Keratinocyte (primary cell): ENCODE results near the gene MTMR3.

Experiments used
- CTCF ChIP-seq, 3 experiments: IDR thresholded peaks in 1 of 3; conservative IDR thresholded peaks in 1 of 3; optimal IDR thresholded peaks in 1 of 3; 2 replicates in 2 of 3; 3 replicates in 1 of 3; pipeline versions ENCODE3 to v1.5.1; 2011; ENCODE audit warnings: low read length in 3 of 3, mild to moderate bottlenecking in 3 of 3, moderate library complexity in 2 of 3, control low read depth in 1 of 3, inconsistent platforms in 1 of 3; ENCODE audit not compliant: insufficient read depth in 2 of 3; ENCODE audit errors: extremely low read depth in 1 of 3
- EZH2 ChIP-seq: IDR thresholded peaks from one replicate; pipeline ENCODE4 v1.6.1; 2012; ENCODE audit warnings: inconsistent platforms, mild to moderate bottlenecking, low read length, moderate library complexity

- TF ChIP-seq CTCF (optimal IDR thresholded peaks at IDR 0.05 in 1 of 3, IDR thresholded peaks at IDR 0.05 in 1 of 3, conservative IDR thresholded peaks at IDR 0.05 in 1 of 3; ENCODE audit: extremely low read depth in 1 of 3, insufficient read depth in 2 of 3, low read length in 3 of 3) = no peak
- no peak for TF ChIP-seq EZH2
Observed at GRCh38 chr22:30043161-30043560, 160.2 kb downstream of the MTMR3 start.
